HepG2 (cell line): Measurements from ENCODE around the gene PTTG1. TPM values are rescaled to one million over a fixed set of nuclear protein-coding genes. Genes with fewer than 3 reads are reported as not detected.

ENCODE experiments used
- ATAC-seq: fragments of 200-7000 bp; cut with Tn5 transposase; 3 replicates; pipeline ENCODE4 v1.9.1; 2020; ENCODE audit warnings: mild to moderate bottlenecking, moderate library complexity
- BruUV-seq: library from RNA; stranded (reverse); fragments of 400-500 nt; replicated peaks from 2 replicates; lab custom pipeline; 2021; lab: Mats Ljungman, UMichigan
- CTCF ChIA-PET: fragments of 300-600 bp; formaldehyde crosslinking; extraction: SDS; loops from one replicate; lab custom pipeline; 2021; ENCODE audit warnings: low total read pairs, inconsistent platforms, low intra/inter-chr PET ratio; lab: Yijun Ruan, JAX
- POLR2A ChIA-PET: fragments of 350-600 bp; sonication (Branson Sonifier 250); formaldehyde crosslinking; loops from one replicate; lab custom pipeline; 2020; ENCODE audit warnings: antibody characterized with exemption, inconsistent platforms; lab: Yijun Ruan, JAX
- DNase-seq: peaks from one replicate; pipeline ENCODE4 v3.0.0-alpha.2; 2015; ENCODE audit warnings: low spot score
- FAIRE-seq: peaks from 3 replicates; lab custom pipeline; 2011; peaks lifted over from hg19 to GRCh38; lab: Jason Lieb, UNC
- H2AFZ ChIP-seq: one replicate; pipeline ENCODE4 v1.6.1; 2011; ENCODE audit warnings: low read length, inconsistent platforms
- H3K27ac ChIP-seq: fragments of 300-600 bp; 3 replicates; pipeline ENCODE4 v1.8.0; 2011; ENCODE audit warnings: mixed run types, mild to moderate bottlenecking, mixed read lengths, low read length, inconsistent platforms; ENCODE audit not compliant: insufficient read depth; ENCODE audit errors: extremely low read length
- H3K27me3 ChIP-seq, 2 experiments: fragments of 200-600 bp in 1 of 2; 2 replicates in 1 of 2; 3 replicates in 1 of 2; pipeline versions ENCODE4 v1.6.0 to v1.8.0; 2011; ENCODE audit warnings: low read length in 2 of 2, mild to moderate bottlenecking in 2 of 2, moderate library complexity in 2 of 2, inconsistent platforms in 1 of 2; ENCODE audit not compliant: insufficient read depth in 2 of 2, control insufficient read depth in 1 of 2
- H3K36me3 ChIP-seq, 2 experiments: fragments of 200-600 bp in 1 of 2; replicated peaks in 1 of 2; 2 replicates in 1 of 2; 3 replicates in 1 of 2; pipeline versions ENCODE4 v1.5.1 to v1.8.0; 2011; ENCODE audit warnings: low read length in 2 of 2, inconsistent platforms in 1 of 2; ENCODE audit not compliant: insufficient read depth in 2 of 2, control insufficient read depth in 1 of 2
- H3K4me1 ChIP-seq: 2 replicates; pipeline ENCODE4 v1.5.1; 2012; ENCODE audit warnings: low read length, inconsistent platforms; ENCODE audit not compliant: insufficient read depth
- H3K4me2 ChIP-seq: 2 replicates; pipeline ENCODE4 v1.6.0; 2011; ENCODE audit warnings: low read depth, low read length, inconsistent platforms
- H3K4me3 ChIP-seq, 3 experiments: fragments of 200-600 bp in 1 of 3; sonication (generic), shearing (Covaris generic) in 1 of 3; replicated peaks in 1 of 3; 2 replicates each; pipeline ENCODE4 v1.5.1; 2011 to 2016; ENCODE audit warnings: low read length in 3 of 3, inconsistent platforms in 2 of 3, low read depth in 2 of 3, mild to moderate bottlenecking in 2 of 3, control low read depth in 1 of 3, mixed read lengths in 1 of 3; ENCODE audit not compliant: insufficient read depth in 1 of 3
- H3K79me2 ChIP-seq: one replicate; pipeline ENCODE4 v1.6.1; 2011; ENCODE audit warnings: low read length, inconsistent platforms; ENCODE audit not compliant: insufficient read depth
- H3K9ac ChIP-seq: 2 replicates; pipeline ENCODE4 v1.6.0; 2011; ENCODE audit warnings: mild to moderate bottlenecking, low read depth, low read length, inconsistent platforms; ENCODE audit not compliant: insufficient read depth
- H3K9me3 ChIP-seq: 2 replicates; pipeline ENCODE4 v1.5.1; 2012; ENCODE audit warnings: mild to moderate bottlenecking, low read length
- H4K20me1 ChIP-seq: 2 replicates; pipeline ENCODE4 v1.6.0; 2011; ENCODE audit warnings: inconsistent platforms, mild to moderate bottlenecking, low read length, moderate library complexity; ENCODE audit not compliant: insufficient read depth
- ARID5B ChIP-seq: IDR thresholded peaks from 2 replicates; pipeline ENCODE4 v1.4.0; 2020; ENCODE audit warnings: mild to moderate bottlenecking, missing genetic modification reagents
- DMTF1 ChIP-seq: sonication (generic); formaldehyde crosslinking; IDR thresholded peaks from 2 replicates; pipeline ENCODE4 v1.4.0; 2020; ENCODE audit warnings: mild to moderate bottlenecking, missing genetic modification reagents
- EEA1 ChIP-seq: sonication (generic); formaldehyde crosslinking; IDR thresholded peaks from 2 replicates; pipeline ENCODE4 v1.5.1; 2020; ENCODE audit warnings: mild to moderate bottlenecking, missing genetic modification reagents, borderline replicate concordance
- ESRRA ChIP-seq: sonication (generic); formaldehyde crosslinking; IDR thresholded peaks from 2 replicates; pipeline ENCODE4 v1.5.1; 2020; ENCODE audit warnings: mild to moderate bottlenecking, low read depth, missing genetic modification reagents
- HOXA9 ChIP-seq: sonication (generic); formaldehyde crosslinking; IDR thresholded peaks from 2 replicates; pipeline ENCODE4 v1.8.1; 2022; ENCODE audit warnings: missing genetic modification reagents, mild to moderate bottlenecking, moderate library complexity, borderline replicate concordance
- KMT2B ChIP-seq: IDR thresholded peaks from 2 replicates; pipeline ENCODE4 v1.6.1; 2016; ENCODE audit warnings: missing genetic modification reagents, missing compliant biosample characterization
- PHF8 ChIP-seq: sonication (generic); formaldehyde crosslinking; IDR thresholded peaks from 2 replicates; pipeline ENCODE4 v1.5.0; 2020; ENCODE audit warnings: missing genetic modification reagents
- RARA ChIP-seq: IDR thresholded peaks from 2 replicates; pipeline ENCODE4 v1.6.1; 2016; ENCODE audit warnings: missing genetic modification reagents, missing compliant biosample characterization
- RFXANK ChIP-seq: IDR thresholded peaks from 2 replicates; pipeline ENCODE4 v1.6.1; 2016
- ZFP82 ChIP-seq: sonication (generic); formaldehyde crosslinking; IDR thresholded peaks from 2 replicates; pipeline ENCODE4 v1.5.1; 2020; ENCODE audit warnings: mild to moderate bottlenecking, missing genetic modification reagents, borderline replicate concordance
- ZMAT5 ChIP-seq: sonication (generic); formaldehyde crosslinking; IDR thresholded peaks from 2 replicates; pipeline ENCODE4 v1.5.0; 2020; ENCODE audit warnings: mild to moderate bottlenecking, low read depth, missing genetic modification reagents, borderline replicate concordance
- ZNF563 ChIP-seq: sonication (generic); formaldehyde crosslinking; IDR thresholded peaks from 2 replicates; pipeline ENCODE4 v1.8.0; 2022; ENCODE audit warnings: mild to moderate bottlenecking, moderate library complexity, missing genetic modification reagents
- ZNF609 ChIP-seq: sonication (generic); formaldehyde crosslinking; IDR thresholded peaks from 2 replicates; pipeline ENCODE4 v1.4.0; 2020; ENCODE audit warnings: mild to moderate bottlenecking, missing genetic modification reagents, borderline replicate concordance
- WGBS: methylation state at CpG from one replicate; pipeline ENCODE4 v1.1.6; 2017; ENCODE audit warnings: low lambda C conversion rate; 5-methylcytosine and 5-hydroxymethylcytosine counted together
- in situ Hi-C: cut with HindIII; loops from 2 replicates; pipeline ENCODE4 v1.10.0; 2017; ENCODE audit warnings: low pct_unique_long_range_greater_than_20kb; ENCODE audit not compliant: extremely low pct_ligation_motif_present
- intact Hi-C: fragments of 100-400 bp; cut with micrococcal nuclease; formaldehyde crosslinking; loops from one replicate; pipeline ENCODE4 v1.10.0; 2022; ENCODE audit not compliant: unreplicated experiment
- polyA plus RNA-seq, 8 experiments: library from polyadenylated mRNA; depleted of rRNA in 3 of 8; stranded (reverse) in 7 of 8; unstranded in 1 of 8; fragments of >200 nt; fragmentation: Illumina TruSeq in 4 of 8; extraction: Trizol in 4 of 8; gene quantifications; 2 replicates each; pipeline versions ENCODE4 v1.2.1 to v1.2.3, GENCODE V29; 2011 to 2016; ENCODE audit warnings: low read depth in 4 of 8, missing spikeins in 1 of 8, mixed read lengths in 1 of 8; ENCODE audit not compliant: insufficient read depth in 1 of 8
- total RNA-seq, 5 experiments: library from RNA; depleted of rRNA; stranded (reverse); fragments of >200 nt; fragmentation: Illumina TruSeq; extraction: Trizol; gene quantifications; 2 replicates each; pipeline ENCODE4 v1.2.3, GENCODE V29; 2016; ENCODE audit warnings: low read depth in 1 of 5

The PTTG1 gene
- total and polyA plus RNA-seq, 2 of the 13 experiments (the other 11 are each of a cell fraction or from before 2014, with no cell fraction given): 102 to 161 TPM

- H3K27me3 ChIP-seq: no peaks in the 10 kb centered on the region
- H3K79me2 ChIP-seq: peaks cover 22% of the 10 kb centered on the region
- H4K20me1 ChIP-seq: no peaks in the 10 kb centered on the region
- POLR2A ChIA-PET: no interaction called here
- no peak overlapping the region for H3K27ac ChIP-seq
- no peak for FAIRE-seq
- in situ Hi-C loops (no loop called here), intact Hi-C loops (no loop called here)
- no peak for DNase-seq
- H3K4me3 ChIP-seq: no peak overlapping the region
- no peak overlapping the region for H2AFZ ChIP-seq
- ATAC-seq: no peak
- peaks cover 3 to 27% of the 10 kb centered on the region in 2 experiments for H3K36me3 ChIP-seq
- WGBS: 100% methylated on average over 3 of the region's 4 CpGs
- no peak overlapping the region for H3K4me2 ChIP-seq
- no TSS peak for BruUV-seq
- H3K9ac ChIP-seq: no peak overlapping the region
- CTCF ChIA-PET: no interaction called here
- no peaks in the 10 kb centered on the region for H3K9me3 ChIP-seq
- peaks cover 34% of the 10 kb centered on the region for H3K4me1 ChIP-seq
- TF ChIP-seq KMT2B (CRISPR knock-in tag) (no peak), PHF8 (no peak), HOXA9 (CRISPR knock-in tag) (no peak), ZMAT5 (CRISPR knock-in tag) (no peak), DMTF1 (CRISPR knock-in tag) (no peak), ZNF563 (no peak), RFXANK (no peak), ZFP82 (CRISPR knock-in tag) (no peak), EEA1 (CRISPR knock-in tag) (no peak), ESRRA (no peak), ARID5B (CRISPR knock-in tag) (no peak), RARA (no peak), ZNF609 (CRISPR knock-in tag) (no peak)
Measured at GRCh38 chr5:160427607-160428006, 6.0 kb downstream of the PTTG1 start.
